HG03025 (cell line): ENCODE results near the gene CFAP97D2.
"Not testable (repeated sequence)": the region's sequence is repeated elsewhere in the genome, so short reads cannot be mapped to it uniquely, and the experiment has no call there.

Experiments used
- ATAC-seq: cut with Tn5 transposase; IDR thresholded peaks from one replicate; pipeline ENCODE4 v1.9.1; 2021; ENCODE audit warnings: mild to moderate bottlenecking, moderate library complexity; ENCODE audit not compliant: unreplicated experiment, low FRiP score

Gene CFAP97D2

DNA sequence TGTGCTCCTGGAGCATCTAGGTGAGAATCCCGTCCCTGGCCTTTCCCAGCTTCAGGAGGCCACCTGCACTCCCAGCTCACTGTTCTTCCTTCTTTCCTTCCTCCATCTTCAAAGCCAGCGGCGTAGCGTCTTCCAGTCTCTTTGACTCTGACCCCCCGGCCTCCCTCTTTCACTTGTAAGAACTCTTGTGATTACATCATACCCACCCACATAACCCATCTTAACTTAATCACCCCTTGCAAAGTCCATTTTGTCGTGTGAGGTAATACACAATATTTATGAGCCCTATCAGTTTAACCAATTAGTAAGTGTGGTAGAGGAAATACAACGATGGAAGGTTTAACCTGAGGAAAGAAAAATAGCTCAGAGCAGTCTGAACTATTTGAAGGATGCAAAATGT, 51.1 kb downstream of the CFAP97D2 start:
- ATAC-seq, result no peak

DNA sequence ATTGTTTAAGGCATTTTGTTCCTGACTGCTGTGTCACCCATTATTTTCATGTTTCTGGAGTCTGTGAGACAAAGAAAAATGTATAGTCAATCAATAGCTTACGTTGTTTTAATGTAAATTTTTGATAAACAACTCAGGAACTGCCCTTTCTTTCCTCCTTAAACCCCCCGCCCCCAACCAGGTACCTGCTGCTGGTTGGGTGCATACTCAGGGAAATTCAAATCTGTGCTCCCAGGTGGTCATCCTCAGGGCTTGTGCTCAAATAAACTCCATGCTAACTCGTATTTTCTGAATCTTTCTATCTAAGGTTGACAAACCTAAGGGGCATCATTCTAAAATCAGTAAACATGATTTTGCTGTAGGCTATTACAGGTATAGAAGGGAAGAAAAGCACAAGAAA, 51.5 kb downstream of the CFAP97D2 start:
- no peak for ATAC-seq

DNA sequence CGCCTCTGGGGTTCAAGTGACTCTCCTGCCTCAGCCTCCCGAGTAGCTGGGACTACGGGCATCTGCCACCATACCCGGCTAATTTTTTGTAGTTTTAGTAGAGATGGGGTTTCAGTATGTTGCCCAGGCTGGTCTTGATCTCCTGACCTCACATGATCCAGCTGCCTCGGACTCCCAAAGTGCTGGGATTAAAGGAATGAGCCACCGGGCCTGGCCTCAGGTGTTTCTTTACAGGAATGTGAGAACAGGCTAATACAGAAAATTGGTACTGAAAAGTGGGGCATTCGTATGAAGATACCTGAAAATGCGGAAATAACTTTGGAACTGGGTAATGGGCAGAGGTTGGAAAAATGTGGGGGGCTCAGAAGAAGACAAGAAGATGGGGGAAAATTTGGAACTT, 52.8 kb downstream of the CFAP97D2 start:
- ATAC-seq, result no peak

DNA sequence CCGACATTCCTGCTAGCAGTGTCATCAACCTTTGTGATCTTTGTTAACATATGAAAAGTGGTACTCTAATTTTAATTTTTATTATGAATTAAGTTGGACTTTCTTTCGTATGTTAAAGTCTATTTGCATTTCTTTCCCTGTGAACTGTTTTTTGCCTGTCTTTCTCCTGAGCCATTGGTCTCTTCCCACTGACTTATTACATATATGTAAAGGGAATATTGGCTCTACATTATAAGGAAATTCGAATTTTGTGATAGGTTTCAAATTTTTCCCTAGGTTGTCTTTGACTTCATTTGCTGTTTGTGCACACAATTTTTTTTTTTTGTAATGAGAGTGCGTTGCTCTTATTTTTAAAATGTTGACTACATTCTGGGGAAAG, 55.2 kb downstream of the CFAP97D2 start:
- no peak for ATAC-seq

DNA sequence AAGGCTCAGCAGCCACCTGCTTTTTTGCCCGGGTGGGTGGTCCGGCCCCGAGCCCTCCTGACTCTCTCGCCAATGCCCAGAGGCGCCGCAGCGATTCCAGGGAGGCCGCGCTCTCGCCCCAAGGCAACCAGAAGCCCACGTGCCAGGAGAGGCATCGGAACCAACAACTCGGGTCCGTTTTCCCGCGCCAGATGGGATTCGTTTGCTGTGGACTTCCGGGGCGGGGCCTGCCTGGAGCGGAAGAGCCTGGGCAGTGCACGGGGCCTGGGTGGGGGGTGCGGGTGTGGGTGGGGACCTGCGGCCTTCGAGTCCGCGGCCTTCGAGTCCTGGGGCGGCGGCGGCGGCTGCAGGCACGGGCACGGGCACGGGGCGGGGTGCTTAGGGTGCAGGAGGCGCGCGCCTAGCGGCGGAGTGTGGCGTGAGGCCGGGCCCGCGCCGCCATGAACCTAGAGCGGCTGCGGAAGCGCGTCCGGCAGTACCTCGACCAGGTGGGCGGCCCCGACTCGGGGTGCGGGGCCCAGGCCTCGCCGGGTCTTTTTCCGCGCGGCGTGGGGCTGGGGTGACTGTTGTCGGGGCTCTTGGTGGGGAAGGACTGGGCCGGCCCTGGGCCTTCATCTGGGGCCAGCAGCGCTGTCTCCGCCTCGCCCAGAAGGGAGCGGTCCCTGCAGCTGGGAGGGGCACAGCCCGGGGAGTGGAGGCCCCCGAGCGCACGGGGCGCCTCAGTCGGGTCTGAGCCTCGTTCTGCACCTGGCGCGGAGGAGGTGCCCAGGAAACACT, 55.8 kb downstream of the CFAP97D2 start, which contains the start of gene CDC16:
CDC16 (plus strand) TSS at position 253 of the 777 bp plus-strand sequence; CDS start at position 441, 188 bp downstream.
- peak; percentile 90 for ATAC-seq

DNA sequence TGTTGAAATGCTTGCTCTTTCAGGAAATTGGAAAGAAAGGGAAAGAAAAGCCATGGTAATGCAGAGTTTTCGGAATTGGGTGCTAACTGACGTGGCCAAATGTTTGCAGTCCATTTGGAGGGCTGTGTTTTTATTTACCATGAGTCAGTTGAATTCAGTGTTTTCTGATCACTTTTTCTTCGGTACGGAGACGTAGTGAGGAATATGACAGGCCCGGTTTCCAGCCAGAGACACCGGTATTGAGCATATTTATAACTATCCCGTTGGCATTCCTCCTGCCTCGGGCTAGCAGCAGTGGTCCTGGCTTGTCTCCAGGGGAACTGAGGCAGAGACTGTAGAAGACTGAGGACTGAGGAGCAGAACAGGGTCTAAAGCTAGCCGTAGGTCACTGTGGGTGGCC, 56.6 kb downstream of the CFAP97D2 start:
- ATAC-seq, result no peak

DNA sequence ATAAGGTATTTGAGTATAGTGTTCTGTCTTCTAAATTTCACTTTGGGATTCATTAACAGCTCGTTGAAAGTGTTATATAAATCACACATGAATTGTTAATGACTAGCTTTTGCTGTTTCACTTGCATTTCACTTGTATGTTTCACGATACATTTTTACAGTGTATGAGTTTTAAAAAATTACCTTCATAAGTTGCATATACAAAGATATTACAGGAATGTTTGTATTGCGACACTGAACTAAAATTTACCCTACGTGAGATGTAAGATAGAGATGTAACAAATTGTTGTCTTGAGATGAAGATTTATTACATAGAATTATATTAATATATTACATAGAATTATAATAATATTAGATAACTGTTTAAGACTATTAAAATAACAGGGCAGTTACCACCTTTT, 57.2 kb downstream of the CFAP97D2 start:
- no peak for ATAC-seq

DNA sequence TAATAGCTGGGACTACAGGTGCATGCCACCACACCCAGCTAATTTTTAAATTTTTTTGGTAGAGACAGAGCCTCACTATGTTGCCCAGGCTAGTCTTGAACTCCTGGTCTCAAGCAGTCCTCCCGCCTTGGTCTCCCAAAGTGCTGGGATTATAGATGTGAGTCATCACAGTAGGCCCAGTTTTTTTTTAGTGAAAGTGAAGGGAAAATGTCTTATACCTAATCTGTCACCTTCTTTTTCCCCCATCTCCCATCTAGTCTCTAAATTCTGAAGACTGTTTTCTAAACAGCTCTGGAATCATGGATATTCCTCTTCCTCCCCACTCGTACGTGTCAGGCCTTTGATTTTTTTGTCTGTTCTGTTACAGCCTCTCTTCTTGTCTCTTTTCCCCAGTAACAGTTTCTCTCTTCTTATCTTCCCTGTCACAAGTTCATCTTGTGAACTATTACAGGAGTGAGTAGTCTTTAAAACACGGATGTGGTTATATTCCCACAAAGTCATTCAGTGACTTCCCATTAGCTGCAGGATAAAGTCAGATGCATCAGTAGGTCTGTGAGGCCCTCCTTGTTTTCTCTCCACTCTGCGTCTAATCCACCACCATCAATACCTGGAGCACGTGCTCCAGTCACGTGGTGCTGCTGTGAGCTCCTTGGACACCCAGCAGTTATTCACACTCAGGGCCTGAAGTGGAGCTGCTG, 58.5 kb downstream of the CFAP97D2 start:
- ATAC-seq, result no peak

DNA sequence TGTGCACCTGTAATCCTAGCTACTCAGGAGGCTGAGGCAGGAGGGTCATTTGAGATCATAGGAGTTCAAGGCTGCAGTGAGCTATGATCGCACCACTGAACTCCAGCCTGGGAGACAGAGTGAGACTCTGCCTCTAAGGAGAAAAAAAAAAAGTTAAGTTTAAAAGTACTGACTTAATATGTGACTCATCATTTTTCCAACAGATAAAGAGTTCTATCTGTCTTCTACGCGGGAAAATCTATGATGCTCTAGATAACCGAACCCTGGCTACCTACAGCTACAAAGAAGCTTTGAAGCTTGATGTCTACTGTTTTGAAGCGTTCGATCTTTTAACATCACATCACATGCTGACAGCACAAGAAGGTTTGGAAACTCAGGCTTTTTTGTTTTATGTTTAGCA, 62.9 kb downstream of the CFAP97D2 start:
- ATAC-seq, result no peak

DNA sequence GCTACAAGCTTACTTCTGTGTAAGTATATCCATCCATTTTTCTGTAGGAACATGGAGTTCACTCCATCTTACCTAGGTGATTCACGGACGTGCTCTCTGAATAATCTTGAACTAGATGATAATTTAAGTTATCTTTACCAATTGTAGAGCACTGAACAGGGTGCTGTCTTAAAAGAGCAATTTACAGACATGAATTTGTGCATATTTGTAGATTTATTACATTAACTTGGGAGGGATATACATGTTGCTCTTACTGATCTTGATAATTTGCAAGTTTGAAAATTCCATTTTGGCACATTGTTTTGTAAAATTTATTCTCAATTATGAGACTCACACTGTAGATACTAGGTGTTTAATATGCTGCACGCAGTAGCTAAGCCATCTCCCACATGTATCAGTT, 64.9 kb downstream of the CFAP97D2 start:
- ATAC-seq, result no peak

DNA sequence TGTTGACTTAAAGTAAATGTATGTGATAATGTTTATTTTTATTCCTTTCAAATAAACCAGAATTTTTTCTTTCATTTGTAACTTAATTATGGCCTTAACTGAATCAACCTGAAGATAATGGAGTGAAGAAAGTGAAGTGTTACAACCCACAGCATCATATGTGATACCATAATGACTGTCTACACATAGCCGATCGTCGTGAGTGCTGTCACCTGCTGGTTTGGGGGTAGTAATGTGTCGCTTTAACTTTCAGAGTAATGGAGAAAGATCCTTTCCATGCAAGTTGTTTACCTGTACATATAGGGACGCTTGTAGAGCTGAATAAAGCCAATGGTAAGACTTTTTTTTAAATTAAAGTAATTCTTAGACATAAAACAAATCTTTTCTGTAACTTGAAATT, 65.6 kb downstream of the CFAP97D2 start:
- ATAC-seq, result no peak

DNA sequence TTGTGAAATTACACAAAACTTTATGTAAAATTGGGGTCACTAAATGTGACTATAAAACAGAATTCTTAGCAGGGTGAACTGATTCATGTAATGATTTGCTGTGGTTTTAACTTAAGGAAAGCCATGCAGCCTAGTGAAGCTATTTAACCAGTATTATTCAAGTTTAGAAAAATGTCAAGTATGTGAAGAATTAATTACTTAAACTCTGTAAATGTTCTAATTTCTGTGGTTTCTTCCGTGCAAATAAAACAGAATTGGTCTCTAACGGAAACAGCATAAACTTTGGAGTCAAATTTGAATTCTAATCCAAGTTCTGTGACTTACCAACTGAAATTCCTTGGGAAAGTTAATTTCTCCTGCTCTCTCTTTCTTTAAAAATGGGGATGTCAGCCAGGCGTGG, 69.0 kb downstream of the CFAP97D2 start:
- ATAC-seq, result no peak

DNA sequence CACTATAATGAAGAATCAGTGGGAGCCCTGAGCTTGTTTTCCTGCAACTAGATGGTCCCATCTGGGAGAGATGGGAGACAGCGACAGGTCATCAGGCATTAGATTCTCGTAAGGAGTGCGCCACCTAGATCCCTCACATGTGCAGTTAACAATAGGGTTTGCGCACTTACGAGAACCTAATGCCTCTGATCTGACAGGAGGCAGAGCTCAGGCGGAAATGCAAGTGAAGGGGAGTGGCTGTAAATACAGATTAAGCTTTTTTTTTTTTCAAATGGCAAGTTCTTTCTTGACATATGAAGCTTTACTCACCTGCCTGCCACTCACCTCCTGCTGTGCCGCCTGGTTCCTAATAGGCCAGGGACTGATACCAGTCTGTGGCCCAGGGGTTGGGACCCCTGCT, 70.0 kb downstream of the CFAP97D2 start:
- no peak for ATAC-seq

DNA sequence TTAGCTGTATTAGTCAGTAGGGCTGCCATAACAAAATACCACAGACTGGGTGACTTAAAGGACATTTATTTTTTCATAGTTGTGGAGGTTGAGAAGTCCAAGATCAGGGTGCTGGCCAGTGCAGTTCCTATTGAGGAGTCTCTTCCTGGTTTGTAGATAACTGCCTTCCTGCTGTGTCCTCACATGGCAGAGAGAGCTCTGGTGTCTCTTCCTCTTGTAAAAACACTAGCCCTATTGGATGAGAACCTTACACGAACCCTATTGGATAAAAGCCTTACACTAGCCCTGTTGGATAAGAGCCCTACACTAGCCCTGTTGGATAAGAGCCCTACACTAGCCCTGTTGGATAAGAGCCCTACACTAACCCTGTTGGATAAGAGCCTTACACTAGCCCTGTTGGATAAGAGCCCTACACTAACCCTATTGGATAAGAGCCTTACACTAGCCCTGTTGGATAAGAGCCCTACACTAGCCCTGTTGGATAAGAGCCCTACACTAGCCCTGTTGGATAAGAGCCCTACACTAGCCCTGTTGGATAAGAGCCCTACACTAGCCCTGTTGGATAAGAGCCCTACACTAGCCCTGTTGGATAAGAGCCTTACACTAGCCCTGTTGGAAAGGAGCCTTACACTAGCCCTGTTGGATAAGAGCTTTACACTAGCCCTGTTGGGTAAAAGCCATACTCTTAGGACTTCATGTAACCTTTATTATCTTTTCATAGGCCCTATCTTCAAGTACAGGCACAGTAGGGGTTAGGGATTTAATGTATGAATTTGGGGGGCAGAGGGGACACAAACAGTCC, 72.8 kb downstream of the CFAP97D2 start:
- ATAC-seq, result not testable (repeated sequence)

DNA sequence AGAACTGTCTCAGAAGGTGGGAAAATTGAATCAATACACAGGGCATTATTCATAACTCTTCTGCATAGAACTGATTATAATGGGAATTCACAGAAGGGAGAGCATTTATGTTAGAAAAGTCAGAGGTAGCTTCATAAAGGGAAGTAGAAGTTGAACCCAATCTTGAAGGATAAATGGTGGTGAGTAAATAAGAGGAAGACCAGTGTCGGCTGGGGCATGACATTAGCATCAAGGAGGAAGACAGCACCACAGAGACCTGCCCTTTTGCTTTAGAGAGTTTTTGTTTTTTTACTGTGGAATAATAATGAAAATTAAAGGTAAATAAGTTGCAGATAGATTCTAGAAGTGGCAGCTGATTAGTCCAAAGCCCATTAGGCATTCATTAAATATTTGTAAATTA, 77.5 kb downstream of the CFAP97D2 start:
- no peak for ATAC-seq

DNA sequence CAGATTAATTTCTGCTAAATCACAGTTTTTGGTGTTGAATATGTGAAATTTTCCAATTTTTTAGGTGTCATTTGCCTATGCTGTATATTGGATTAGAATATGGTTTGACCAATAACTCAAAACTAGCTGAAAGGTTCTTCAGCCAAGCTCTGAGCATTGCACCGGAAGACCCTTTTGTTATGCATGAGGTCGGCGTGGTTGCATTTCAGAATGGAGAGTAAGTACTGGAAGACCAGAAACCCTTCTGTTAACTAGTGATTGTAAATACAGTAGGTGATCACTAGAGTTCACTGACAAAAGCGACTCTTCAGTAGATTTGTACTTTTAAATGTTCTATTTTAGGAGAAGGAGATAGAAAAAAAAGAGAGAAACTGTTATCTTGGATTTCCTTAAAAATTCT, 78.0 kb downstream of the CFAP97D2 start:
- no peak for ATAC-seq

DNA sequence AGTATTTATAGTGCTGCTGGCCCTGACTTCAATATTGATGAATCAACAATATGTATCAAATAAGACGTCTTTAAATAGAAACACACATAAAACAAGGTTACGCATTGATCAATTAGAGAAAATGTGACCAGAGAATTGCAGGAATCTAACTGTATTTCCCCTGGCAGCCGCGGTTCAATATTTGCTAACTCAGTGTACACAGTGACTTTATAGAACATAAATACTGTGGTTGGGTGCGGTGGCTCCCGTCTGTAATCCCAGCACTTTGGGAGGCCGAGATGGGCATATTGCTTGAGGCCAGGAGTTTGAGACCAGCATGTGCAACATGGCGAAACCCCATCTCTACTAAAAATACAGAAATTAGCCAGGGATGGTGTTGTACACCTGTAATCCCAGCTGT, 79.5 kb downstream of the CFAP97D2 start:
- ATAC-seq, result no peak

DNA sequence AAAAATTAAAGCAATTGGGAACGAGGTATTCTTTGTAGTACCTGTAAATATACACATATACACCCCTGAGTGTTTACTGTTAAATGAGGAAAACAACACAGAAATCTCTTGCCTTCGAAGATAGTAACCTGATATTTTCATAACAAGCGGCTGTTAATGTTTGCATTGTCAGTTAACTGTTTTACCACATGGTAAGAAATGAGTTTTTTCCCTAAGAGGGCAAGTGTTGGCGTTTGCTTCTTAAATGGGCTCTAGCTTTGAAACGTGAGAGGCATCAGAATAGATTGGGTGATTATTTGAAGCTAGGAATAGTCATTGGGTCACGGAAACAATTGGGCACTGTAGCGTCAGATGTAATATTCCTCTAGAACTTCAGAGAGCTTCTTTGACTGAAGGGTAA, 80.3 kb downstream of the CFAP97D2 start:
- no peak for ATAC-seq

DNA sequence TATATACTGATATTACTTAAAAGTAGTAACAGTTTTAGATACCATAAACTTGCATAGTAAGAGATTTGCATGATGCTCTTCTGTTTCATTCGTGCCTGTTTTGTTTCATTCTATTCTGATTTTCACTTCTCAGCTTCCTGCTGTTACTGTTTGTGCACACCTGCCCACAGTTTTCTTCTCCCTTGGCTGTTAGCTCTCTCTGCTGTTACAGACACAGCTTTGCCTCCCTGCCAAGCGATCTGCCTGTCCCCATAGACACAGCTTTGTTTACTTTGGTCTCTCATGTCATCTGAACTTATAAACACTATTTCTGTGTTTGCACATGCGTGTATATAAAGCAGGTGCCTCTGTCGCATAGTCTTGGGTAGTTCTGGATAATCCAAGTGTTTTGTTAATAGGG, 80.9 kb downstream of the CFAP97D2 start:
- peak; percentile 54 for ATAC-seq

DNA sequence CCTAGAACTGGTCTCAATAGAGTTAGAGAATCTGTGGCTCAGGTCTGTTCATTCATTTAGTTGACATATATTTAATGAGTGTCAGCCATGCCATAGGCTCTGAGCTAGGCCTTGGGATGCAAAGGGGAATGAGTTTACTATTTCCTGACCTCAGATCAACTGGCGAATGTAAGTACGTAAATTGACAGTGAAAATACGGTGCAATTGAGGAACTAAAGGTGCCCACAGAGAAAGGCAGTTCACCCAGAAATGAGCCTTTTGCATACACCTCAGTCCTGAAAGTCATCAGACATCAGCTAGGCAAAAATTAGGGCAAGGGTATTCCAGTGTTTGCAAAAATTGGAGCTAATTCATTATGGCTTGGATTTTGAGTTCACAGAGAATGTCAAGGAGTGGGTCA, 81.8 kb downstream of the CFAP97D2 start:
- ATAC-seq, result no peak

DNA sequence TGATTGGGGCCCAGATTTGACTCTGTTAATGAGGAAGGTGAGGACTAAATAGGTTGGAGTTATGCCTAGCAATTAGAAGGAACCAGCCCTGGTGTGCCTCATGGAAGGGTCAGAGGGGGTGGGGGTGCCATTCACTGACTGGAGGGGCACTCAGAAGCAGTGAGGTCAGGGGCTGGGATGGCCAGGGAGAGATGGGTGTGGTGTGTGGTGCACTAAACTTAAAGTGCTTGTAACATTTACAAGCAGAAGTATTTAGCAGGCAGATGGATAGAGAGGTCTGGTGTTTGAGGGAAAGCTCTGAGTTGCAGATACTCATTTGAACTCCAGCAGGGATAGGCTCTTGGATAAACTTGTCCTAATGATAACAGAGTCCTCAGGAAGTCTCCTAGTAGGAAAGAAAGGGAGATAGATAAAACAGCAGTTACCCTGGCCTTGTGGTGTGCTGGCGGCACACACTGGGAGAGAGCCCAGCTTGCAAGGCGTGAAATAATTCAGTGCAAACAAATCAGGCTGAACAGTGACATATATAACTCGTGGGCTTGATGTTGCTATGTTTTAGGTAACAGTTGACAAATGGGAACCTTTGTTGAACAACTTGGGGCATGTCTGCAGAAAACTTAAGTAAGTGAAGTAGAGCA, 82.4 kb downstream of the CFAP97D2 start:
- no peak for ATAC-seq
